Hepatocyte (in vitro differentiated cells): ENCODE results near the gene CTBP2. TPM values are rescaled to one million over a fixed set of nuclear protein-coding genes. Genes with fewer than 3 reads are reported as not detected.

Experiments
- DNase-seq: peaks from one replicate; pipeline ENCODE4 v3.0.0-alpha.2; 2016; ENCODE audit warnings: low spot score
- H2AFZ ChIP-seq: fragments of 200-600 bp; sonication (generic); 2 replicates; pipeline ENCODE4 v1.6.0; 2016; ENCODE audit warnings: antibody characterized with exemption, mild to moderate bottlenecking
- H3K27ac ChIP-seq: fragments of 200-600 bp; sonication (generic); 2 replicates; pipeline ENCODE4 v1.5.1; 2016; ENCODE audit warnings: mild to moderate bottlenecking
- H3K27me3 ChIP-seq: fragments of 200-600 bp; sonication (generic); 2 replicates; pipeline ENCODE4 v1.6.1; 2016
- H3K36me3 ChIP-seq: fragments of 200-600 bp; sonication (generic); replicated peaks from 2 replicates; pipeline ENCODE4 v1.5.1; 2016; ENCODE audit warnings: low read depth; ENCODE audit not compliant: insufficient read depth
- H3K4me1 ChIP-seq: fragments of 200-600 bp; sonication (generic); 2 replicates; pipeline ENCODE4 v1.5.1; 2016; ENCODE audit warnings: mild to moderate bottlenecking, moderate library complexity; ENCODE audit not compliant: insufficient read depth
- H3K4me2 ChIP-seq: fragments of 200-600 bp; sonication (generic); 2 replicates; pipeline ENCODE4 v1.6.0; 2016
- H3K4me3 ChIP-seq: fragments of 200-600 bp; sonication (generic); 2 replicates; pipeline ENCODE4 v1.5.1; 2016; ENCODE audit warnings: mild to moderate bottlenecking
- H3K79me2 ChIP-seq: fragments of 200-600 bp; sonication (generic); 2 replicates; pipeline ENCODE4 v1.6.0; 2017; ENCODE audit warnings: mild to moderate bottlenecking
- H3K9me2 ChIP-seq: fragments of 200-600 bp; sonication (generic); replicated peaks from 2 replicates; pipeline ENCODE4 v1.6.0; 2017; ENCODE audit warnings: mild to moderate bottlenecking; ENCODE audit not compliant: insufficient read depth
- H3K9me3 ChIP-seq: fragments of 200-600 bp; sonication (generic); 2 replicates; pipeline ENCODE4 v1.5.1; 2016; ENCODE audit warnings: low read depth, mild to moderate bottlenecking
- H4K20me1 ChIP-seq: fragments of 200-600 bp; sonication (generic); 2 replicates; pipeline ENCODE4 v1.6.0; 2016; ENCODE audit warnings: mild to moderate bottlenecking; ENCODE audit not compliant: insufficient read depth, poor library complexity, severe bottlenecking
- EZH2 ChIP-seq: fragments of 200-600 bp; sonication (generic); IDR thresholded peaks from 2 replicates; pipeline ENCODE4 v1.6.1; 2016; ENCODE audit warnings: antibody characterized with exemption, mild to moderate bottlenecking, borderline replicate concordance
- EZH2phosphoT487 ChIP-seq: fragments of 200-600 bp; sonication (generic); IDR thresholded peaks from one replicate; pipeline ENCODE4 v1.6.1; 2018; ENCODE audit warnings: antibody characterized with exemption, mild to moderate bottlenecking, low read depth, moderate library complexity; ENCODE audit not compliant: unreplicated experiment, severe bottlenecking
- WGBS: methylation state at CpG from one replicate; pipeline ENCODE4 v1.1.6; 2016; ENCODE audit warnings: low lambda C conversion rate; ENCODE audit errors: missing lambda C conversion rate; 5-methylcytosine and 5-hydroxymethylcytosine counted together
- polyA plus RNA-seq: library from polyadenylated mRNA; unstranded; fragments of >200 nt; fragmentation: Nextera tagmentation; extraction: Ambion mirVana; gene quantifications from 2 replicates; pipeline ENCODE4 v1.2.1, GENCODE V29; 2016
- total RNA-seq: library from RNA; depleted of rRNA; stranded (reverse); fragments of >200 nt; gene quantifications from 2 replicates; pipeline ENCODE4 v1.2.3, GENCODE V29; 2014
- TF ChIP-seq, protein P1 (sequence below): fragments of 200-600 bp; sonication (generic); IDR thresholded peaks from 2 replicates; pipeline ENCODE4 v1.5.1; 2016; ENCODE audit warnings: antibody characterized with exemption, mild to moderate bottlenecking; ENCODE audit not compliant: poor library complexity

CTBP2 gene
- total and polyA plus RNA-seq, 2 experiments from 2014 or later: 61.3 to 81.0 TPM

DNA sequence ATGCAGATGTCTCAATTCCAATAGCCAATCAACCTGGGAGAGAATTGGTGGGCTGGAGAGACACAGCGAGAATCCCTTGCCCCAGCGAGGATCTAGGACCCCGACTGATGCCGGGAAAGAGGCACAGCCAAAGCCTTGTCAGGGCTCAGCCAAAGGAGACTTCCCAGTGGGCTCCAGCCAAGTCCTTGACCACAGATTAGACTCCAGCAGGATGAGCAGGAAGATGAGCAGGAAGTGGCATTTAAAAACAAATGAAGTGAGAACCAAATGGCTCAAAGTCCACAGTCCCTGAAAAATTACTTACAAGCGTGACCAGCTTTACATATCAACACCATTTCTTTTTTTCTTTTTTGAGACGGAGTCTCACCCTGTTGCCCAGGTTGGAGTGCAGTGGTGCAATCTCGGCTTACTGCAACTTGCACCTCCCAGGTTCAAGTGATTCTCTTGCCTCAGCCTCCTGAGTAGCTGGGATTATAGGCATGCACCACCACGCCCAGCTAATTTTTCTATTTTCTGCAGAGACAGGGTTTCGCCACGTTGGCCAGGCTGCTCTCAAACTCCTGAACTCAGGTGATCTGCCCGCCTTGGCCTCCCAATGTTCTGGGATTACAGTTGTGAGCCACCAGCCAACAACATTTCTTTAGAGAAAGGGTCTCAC, 40.2 kb downstream of the CTBP2 start:
- Histone ChIP-seq H3K9me3 (no peaks in the 10 kb centered on the region), H2AFZ (no peak overlapping the region), H3K4me3 (no peak overlapping the region), H3K27me3 (no peaks in the 10 kb centered on the region), H3K79me2 (peaks cover 100% of the 10 kb centered on the region), H3K9me2 (no peaks in the 10 kb centered on the region), H3K4me2 (peak overlapping the region; percentile 29), H4K20me1 (peaks cover 97% of the 10 kb centered on the region), H3K4me1 (peaks cover 42% of the 10 kb centered on the region), H3K27ac (peak overlapping the region; percentile 35), H3K36me3 (no peaks in the 10 kb centered on the region)
- no peak for DNase-seq
- TF ChIP-seq, protein P1, sequence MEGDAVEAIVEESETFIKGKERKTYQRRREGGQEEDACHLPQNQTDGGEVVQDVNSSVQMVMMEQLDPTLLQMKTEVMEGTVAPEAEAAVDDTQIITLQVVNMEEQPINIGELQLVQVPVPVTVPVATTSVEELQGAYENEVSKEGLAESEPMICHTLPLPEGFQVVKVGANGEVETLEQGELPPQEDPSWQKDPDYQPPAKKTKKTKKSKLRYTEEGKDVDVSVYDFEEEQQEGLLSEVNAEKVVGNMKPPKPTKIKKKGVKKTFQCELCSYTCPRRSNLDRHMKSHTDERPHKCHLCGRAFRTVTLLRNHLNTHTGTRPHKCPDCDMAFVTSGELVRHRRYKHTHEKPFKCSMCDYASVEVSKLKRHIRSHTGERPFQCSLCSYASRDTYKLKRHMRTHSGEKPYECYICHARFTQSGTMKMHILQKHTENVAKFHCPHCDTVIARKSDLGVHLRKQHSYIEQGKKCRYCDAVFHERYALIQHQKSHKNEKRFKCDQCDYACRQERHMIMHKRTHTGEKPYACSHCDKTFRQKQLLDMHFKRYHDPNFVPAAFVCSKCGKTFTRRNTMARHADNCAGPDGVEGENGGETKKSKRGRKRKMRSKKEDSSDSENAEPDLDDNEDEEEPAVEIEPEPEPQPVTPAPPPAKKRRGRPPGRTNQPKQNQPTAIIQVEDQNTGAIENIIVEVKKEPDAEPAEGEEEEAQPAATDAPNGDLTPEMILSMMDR: no peak
- TF ChIP-seq EZH2: no peak
- TF ChIP-seq EZH2phosphoT487: no peak
- WGBS: 91% methylated on average over 11 of the region's 11 CpGs

DNA sequence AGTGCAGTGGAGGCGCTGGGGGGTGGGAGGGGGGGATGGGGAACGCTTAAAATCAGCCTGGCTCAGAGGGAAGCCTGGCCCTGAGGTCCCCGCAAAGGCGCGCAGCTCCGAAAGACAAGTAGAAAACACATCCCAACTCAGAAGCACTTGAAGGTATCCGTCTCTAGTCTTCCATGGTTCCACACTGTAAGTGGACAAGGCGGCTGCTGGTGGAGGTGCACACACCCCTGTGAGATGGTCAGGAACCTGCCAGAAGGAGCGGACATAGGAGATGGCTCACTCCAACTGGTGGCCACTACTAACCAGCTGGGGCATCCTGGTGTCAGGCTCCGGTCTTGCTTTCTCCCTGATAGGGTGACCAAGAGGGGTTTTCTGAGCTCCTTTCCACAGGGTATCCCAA, 41.7 kb downstream of the CTBP2 start:
- Histone ChIP-seq H4K20me1 (peaks cover 96% of the 10 kb centered on the region), H2AFZ (no peak overlapping the region)
- 95% methylated on average over 4 of the region's 10 CpGs for WGBS

DNA sequence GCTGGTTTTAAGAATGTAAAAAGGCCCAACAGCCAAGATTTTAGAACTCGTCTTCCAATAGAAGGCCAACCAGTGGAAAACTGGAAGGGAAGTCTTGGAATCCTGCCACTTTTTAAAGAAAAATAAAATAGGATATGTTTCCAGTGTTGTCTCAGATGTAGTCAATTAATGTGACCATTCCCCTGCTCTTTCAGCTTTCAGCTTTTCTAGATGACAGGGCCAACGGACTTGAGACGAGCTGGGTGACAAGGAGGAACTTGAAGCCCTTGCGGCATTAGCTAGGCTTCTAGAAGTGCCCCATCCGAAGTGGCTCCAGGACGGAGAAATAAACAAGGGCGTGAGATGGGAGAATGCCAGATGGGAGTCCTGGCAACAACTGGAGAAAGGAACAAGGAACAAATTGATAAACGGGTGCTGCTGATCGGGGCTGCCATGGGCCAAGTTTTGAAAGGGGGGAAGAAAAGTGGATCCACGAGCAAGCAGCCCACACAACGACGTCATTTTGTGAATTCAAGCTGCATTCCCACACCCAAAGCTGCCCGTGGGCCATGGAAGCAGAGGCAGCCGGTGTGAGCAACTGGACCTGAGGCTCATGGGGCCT, 42.3 kb downstream of the CTBP2 start:
- TF ChIP-seq, protein P1: no peak
- TF ChIP-seq EZH2phosphoT487: no peak
- TF ChIP-seq EZH2: no peak
- peaks cover 96% of the 10 kb centered on the region for H4K20me1 ChIP-seq
- H3K4me1 ChIP-seq: peaks cover 46% of the 10 kb centered on the region
- H3K36me3 ChIP-seq: no peaks in the 10 kb centered on the region
- H3K9me2 ChIP-seq: no peaks in the 10 kb centered on the region
- H3K4me2 ChIP-seq: no peak overlapping the region
- no peak overlapping the region for H3K4me3 ChIP-seq
- H3K9me3 ChIP-seq: no peaks in the 10 kb centered on the region
- H3K79me2 ChIP-seq: peaks cover 99% of the 10 kb centered on the region
- peak overlapping the region; percentile 42 for H3K27ac ChIP-seq
- DNase-seq: no peak
- no peaks in the 10 kb centered on the region for H3K27me3 ChIP-seq
- WGBS: 77% methylated on average over 14 of the region's 14 CpGs
- H2AFZ ChIP-seq: no peak overlapping the region

More for the DNA sequence above, 41.7 kb downstream of the CTBP2 start:
- no peaks in the 10 kb centered on the region for H3K9me2 ChIP-seq
- H3K27me3 ChIP-seq: no peaks in the 10 kb centered on the region
- peaks cover 51% of the 10 kb centered on the region for H3K4me1 ChIP-seq
- H3K27ac ChIP-seq: peak overlapping the region; percentile 42
- no peak overlapping the region for H3K4me2 ChIP-seq
- H3K36me3 ChIP-seq: no peaks in the 10 kb centered on the region
- H3K4me3 ChIP-seq: no peak overlapping the region
- DNase-seq: no peak
- H3K79me2 ChIP-seq: peaks cover 99% of the 10 kb centered on the region
- H3K9me3 ChIP-seq: no peaks in the 10 kb centered on the region
- TF ChIP-seq, protein P1: no peak
- TF ChIP-seq EZH2: no peak
- no peak for TF ChIP-seq EZH2phosphoT487
